NCI-H2227 treated with DMSO at 0.1 percent for 48 hours (cell line): Measurements from ENCODE around the gene GMDS.

ENCODE experiments used
- DNase-seq: peaks from one replicate; lab custom pipeline; 2025; lab: John Stamatoyannopoulos, UW

GMDS gene

DNA sequence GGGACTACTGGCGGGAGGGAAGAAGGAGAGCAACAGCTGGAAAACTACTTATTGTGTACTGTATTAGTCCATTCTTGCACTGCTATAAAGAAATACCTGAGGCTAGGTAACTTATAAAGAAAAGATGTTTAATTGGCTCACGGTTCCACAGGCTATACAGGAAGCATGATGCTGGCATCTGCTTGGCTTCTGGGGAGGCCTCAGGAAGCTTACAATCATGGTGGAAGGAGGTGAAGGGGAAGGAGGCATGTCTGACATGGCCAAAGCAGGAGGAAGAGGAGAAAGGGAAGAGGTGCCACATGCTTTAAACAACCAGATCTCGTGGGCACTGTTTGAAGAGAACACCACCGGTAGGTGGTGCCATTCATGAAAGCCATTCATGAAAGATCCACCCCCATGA, 67.3 kb downstream of the GMDS start:
- DNase-seq = no peak

DNA sequence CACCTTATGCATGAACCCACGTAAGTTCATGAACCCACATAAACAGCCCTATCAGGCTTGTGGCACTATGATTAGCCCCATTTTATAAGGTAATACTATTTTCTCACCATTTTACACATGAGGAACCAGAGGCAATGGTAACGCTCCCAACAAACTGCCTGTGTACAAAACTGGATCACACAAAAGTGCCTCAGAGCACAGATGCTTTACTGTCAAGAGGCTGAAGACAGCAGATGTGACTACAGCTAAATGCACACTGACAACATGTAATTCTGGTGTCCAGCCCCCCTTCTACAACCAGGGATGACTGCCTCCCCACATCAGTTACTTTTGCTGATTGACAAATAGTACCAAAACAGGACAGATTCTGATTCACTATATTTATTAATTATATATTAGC, 69.6 kb downstream of the GMDS start:
- DNase-seq = no peak

DNA sequence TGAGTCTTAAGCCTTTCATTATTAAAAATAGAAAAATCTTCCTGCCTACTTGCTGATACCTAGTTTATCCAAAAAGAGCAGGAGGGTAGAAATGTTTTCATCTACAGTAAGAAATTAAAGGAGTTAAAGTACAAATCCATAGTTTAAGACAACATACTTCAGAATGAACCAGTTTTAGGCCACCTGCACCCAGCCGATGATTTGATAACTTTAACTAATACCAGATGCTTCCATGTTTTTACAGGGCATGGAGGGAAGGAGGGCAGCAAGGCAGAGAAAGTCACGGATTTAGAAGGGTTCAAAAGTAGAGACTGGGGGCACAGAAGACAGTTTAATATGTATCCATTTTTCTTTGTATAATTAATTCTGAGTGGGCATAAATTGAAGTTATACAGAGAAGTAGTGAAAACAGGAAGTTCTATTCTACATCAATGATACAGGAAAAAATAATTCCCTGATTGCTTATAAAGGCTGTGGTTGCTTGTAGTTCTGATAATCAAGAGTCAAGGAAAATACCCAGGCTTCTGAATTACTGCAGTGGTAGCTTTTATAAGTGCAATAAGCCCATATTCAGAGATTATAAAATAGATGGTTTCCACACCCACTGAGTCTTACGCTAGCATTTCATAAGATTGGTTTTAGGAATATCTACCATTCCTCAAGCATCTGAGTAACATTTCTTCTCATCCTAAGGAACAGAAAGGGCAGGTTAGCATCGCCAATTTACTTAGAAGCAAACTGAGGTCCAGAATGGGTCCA, 72.0 kb downstream of the GMDS start:
- no peak for DNase-seq

DNA sequence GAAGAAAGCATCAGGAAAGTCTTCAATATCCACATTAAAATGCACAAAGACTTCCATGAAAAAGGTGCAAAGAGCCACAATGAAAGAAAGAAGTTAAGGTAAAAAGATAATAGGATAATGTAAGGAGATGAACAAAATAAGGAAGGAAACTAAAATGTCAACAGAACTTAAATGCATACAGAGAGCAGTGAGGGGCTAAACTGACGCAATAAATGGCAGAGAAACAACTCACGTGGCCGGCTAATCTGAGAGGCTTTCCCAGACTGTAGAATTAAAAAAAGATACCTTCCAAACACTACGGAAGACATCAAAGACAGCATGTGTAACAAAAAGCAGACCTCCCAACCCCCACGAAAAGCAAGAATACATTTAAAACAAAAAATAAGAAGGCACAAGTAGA, 73.7 kb downstream of the GMDS start:
- DNase-seq = no peak

DNA sequence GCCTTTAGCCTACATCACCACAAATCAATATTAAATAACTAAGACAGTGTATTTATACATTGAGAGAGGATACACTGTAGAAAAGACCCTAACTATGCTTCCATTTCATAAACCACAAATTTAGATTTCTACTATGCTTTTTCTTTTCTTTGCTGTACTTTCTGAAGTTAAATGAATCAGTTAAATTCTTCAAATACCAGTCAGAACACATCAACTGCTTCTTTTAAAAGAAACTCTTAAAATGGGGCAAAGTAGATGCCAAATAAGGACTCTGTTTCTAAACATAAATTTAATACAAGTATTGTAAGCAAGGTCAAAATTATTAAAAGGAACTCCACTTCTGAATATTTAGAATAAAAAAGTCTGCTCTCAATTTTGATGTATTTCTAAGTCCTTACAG, 76.9 kb downstream of the GMDS start:
- no peak for DNase-seq

DNA sequence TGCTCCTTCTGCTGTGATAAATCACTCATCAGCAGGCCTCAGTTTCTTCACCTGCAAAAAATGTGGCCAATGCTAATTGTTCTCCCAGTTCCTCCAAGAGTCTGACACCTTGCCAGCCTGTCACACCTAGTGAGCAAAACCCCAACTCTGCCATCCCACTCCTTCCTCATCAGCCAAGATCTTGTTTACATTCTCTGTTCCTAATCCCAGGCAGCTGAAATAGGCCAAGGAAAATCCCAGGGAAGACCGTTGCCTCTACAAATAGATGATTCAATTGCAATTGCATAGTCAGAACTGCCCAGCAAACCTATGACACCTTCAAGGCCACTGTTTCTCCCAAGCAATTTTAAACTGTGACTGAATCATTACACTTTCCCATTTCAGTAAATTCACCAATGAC, 78.7 kb downstream of the GMDS start:
- DNase-seq = no peak

DNA sequence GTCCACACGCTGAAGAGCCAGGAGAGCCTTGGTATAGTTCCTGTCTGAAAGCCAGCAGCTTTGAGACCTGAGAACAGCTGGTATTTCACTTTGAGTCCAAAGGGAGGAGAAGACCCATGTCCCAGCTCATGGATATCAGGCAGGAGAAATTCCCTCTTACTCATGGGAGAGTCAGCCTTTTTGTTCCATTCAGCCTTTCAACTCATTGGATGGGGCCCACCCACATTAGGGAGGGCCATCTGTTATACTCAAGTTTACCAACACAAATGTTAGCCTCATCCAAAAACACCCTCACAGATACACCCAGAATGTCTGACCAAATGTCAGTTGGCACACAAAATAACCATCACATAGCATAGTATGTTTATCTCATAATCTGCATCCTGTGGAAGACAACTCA, 80.1 kb downstream of the GMDS start:
- no peak for DNase-seq

DNA sequence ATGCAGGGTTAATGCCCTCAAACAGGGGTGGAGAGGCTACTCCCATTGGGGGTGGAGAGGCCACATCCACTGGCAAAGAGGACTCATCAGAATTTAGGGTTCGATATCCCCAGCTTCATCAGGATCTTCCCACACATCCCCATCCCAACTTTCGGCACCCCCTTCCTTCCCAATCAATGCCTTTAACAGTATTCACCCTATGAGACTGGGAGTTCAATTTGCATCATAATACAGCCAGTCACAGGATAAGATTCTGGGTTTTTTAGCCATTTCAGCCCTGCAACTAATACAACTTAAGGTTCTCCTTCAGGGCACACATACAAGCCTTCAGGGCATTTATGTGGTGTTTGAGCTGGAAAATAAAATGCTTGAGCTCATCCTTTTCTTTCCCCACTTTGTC, 80.9 kb downstream of the GMDS start:
- no peak for DNase-seq

DNA sequence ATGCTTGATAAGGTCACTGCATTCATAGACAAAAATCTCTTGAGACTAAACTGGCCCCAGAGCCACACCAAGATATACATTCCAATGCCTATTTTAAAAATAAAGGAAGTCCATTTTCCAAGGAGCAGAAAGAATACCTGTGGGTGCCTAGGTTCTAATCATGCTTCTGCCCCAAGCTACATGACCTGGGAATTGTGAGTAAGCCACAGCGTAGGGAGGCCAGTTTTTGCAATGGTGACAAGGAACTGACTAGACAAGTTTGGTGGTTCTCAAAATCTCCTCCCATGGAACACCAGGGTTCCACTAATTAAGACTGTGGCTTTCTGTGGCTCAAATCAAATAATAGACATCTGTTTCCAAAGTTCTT, 83.3 kb downstream of the GMDS start:
- no peak for DNase-seq

DNA sequence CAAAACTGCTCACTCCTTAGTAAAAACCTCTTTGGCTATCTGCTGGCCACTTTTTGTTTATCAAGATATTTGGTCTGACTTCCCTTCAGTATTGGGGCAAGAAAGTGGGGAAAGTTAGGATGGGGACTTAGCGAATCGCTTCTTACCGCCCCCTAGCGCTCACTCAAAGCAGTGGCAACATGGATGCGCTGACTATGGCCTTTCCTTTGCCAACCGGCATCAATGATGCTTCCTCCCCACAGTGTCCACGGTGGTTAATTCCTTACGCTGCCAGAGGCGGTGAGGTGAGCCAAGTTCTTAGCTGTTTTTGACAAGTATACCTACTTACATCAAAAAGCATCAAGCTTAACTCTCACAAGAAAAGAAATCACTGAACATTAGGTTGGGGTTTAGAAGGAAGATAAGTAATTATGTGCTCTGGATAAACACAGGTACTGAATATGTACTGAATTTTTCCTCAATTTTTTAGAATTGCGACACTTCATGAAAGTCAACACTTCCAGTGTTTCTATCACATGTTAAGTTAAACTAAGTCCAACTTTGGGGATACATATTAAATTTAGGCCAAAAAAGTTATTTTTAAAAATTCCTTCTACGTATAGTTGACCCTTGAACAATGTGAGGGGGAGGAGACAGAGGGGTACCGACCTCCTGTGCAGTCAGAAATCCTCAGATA, 86.7 kb downstream of the GMDS start:
- DNase-seq = no peak

DNA sequence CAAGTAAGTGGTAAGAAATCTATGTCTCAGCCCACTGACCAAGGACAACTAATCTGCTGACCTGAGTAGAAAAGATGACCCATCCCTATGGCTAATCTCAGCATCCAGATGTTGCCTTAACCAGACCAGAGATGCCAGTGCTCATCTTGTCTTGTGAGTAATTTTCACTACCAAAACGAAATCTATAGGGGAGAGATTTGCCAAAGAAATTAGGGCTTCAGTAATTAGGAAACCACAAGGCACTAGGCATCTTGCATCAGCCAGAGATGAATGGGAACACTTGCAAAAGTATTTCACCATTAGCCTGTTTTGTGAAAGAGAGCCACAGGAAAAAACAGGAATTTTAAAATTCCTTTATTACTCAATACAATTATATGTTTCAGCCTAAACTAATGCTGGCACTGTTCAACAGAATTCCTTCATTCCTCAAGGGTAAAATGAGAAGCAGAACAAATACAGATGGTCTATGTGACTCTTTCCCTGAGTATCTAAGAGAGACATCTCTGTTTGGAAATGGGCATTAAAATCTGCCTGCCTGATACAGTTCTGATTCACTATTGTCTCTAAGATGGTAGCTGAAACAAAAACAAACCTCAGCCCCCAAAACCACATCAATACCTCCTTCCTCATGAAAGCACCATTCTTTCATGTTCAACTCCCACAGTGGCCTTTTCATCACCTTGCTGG, 87.8 kb downstream of the GMDS start:
- DNase-seq = no peak

DNA sequence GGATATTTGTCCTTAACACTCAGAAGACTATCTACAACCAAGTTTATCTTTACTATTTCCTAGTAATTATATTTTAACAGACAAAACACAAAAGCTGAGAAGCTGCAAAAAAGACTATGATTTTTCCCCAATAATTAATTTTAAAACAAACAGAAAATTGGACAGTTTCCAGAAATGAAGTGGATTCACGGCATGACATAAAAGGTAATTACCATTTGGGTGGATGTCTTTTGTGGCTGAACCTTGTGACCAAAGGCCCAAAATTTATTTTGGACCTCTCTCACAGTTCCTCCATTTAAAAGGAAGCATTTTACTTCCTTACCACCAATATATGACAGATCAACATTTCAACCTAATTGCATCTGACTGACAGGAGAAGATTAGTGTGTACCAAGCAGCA, 90.2 kb downstream of the GMDS start:
- no peak for DNase-seq

DNA sequence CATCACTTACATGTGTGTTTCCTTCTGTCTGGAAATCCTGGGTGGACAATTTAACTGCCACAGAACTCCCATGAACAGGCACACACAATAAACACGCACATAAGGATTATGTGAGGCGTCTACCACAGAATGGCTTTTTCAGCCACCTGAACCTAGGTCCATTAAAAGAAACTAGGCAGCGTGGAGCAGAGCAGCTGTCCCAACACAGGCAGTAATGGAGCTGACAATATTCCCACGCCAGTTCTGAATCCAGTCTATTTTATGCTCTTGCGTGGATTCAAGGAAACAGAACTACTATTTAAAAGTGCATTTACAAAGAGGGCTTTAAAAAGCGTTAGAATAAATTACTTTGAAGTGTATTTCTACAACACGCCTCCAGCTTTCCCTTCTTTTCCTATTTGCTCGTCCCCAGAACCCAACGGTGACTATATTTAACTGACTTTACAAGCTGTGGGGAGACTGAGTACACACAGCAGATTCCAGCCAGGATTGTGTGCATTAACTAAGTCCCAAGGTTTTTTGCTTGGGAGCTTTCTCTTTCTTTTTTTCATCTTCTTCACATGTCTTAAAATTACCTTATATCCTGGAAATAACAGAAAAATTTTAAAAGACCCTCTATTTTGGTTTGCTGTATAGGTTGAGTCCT, 95.9 kb downstream of the GMDS start:
- no peak for DNase-seq

DNA sequence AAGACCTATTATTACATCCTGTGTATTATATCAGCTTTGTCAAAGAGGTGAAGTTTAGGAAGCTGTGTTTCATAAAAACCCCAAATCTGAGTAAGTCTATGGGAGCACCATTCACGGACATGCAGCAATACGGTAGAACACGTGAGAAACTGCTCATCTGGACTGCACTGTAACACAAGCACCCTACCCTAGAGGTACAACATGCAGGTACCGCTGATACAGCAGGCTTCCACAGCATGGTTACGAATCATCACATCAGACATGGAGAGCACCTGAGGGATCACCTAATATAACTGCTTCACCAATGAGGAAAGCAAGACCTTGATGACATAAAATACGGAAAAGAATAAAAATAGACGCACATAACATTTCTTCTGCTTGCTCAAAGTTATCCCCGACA, 96.7 kb downstream of the GMDS start:
- DNase-seq = no peak

DNA sequence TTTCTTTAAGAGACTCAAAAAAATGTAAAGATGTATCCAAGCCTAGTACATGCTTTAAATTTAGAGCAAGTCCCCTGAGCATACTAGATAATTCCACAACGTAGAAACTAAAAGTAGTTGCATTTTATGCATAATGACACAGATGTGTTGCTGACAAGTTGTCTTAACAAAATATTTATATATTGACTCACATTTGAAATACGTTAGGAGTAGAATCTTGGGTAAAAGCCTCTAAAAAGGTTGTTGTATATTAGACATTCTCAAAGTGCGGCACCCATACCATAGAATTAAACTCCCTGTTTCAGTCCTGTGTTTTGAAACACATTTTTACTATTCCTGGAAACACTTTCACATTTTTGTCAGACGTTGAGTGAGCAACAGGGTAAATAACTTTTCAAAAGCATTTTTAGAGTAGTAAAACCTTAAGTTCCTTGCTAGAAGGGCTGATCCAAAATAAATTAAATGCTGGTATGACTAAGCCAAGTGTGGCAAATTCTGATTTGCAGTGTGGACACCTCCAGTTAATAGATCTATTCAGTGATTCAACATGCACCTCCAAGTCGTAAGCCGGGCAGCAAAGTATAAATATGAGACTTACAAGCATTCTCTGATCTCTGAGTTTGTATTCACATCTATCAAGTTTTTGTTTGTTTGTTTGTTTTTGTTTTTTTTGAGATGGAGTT, 97.5 kb downstream of the GMDS start:
- no peak for DNase-seq

DNA sequence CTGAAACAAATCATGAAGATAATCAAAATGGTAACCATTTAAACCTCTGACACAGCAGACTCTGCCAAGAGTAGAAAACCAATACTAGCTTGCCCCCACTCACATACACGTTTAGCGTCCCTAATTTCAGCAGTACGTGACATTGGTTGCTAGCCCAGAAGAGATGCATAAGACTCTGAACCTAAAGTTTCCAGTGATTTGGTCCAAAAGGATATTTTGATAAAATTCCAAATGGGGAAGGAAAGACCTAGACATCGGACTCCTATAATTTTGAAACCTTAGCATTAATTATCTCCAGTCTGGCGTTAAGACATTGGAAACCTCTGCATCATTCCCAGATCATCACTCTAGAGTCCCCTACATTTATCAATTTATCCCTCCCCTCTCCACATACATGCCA, 98.1 kb downstream of the GMDS start:
- no peak for DNase-seq

DNA sequence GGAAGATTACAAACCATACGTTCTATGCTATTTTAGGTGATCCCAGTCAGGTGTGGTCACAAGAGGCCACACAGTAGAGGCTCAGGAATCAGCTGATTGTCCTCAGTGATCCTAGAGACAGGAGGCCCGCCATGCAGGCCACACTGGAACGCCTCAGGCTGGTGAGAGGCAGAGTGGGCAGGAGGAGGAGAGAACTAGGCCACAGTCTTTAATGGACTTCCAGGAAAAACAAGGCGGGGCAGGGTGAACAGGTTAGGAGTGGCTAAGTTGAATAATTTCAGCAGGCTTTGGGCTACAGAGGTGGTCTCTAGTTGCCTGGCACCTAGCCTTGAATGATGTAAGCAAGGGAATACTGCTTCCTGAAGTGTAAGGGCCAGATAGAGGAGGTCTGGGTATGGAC, 101.2 kb downstream of the GMDS start:
- no peak for DNase-seq

DNA sequence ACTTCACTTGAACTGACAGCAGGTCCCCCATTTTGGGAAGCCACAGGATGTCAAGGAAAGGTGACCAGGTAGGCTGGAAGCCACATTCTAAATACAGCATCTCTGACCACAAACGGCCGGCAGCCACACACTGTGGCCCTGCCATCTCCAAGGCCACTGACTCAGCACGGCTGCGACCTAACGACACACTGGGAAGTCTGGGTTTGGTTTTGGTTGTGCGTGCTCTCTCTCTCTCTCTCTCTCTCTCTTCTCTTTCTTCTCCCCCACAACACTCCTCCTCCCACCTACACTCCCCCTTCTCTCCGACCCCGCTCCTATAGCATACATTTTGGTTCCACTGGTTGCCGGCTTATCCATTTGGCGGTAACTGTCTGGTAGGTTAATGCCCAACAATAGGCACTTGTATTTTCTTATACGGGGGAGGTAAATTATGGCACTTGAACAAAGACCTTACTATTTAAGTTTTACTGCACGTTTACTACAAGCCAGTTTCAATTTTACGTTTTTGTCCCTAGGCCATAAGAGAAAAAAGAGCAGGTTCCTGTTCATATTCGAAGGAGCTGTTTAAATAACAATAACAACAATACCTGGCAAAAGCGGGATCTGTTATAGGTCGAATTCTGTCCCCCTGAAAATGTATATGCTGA, 103.6 kb downstream of the GMDS start:
- DNase-seq = no peak

DNA sequence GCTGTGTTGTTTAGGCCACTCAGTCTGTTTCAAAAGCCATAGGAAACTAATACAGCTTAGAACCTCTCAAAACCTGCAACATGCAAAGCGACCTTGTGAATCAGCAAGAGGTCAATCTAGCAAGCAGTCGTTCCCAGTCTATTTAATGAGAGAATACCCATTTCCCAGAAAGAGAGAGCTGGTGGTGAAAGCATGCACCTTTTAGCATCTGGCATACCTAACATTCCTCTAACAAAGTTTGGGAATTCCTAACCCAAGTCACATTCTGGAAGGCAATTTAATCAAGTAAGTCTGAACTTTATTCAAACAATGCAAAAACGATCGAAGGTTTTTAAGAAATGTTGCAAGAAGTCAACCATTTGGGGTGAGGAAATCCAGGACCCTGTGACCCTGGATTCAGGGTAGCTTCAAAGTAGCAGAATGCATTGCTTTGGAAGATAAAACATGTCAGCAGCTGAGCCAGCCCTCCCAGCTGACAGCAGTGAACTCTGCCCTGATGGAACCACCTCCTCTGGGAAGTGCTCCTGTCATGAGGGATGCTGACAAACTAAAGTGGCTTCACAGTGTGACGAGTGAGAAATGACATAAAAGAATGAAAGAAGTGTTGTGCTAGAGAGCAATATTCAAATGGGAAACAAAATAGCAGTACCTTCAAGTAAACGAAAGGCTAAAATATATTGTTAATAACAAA, 104.8 kb downstream of the GMDS start:
- no peak for DNase-seq

DNA sequence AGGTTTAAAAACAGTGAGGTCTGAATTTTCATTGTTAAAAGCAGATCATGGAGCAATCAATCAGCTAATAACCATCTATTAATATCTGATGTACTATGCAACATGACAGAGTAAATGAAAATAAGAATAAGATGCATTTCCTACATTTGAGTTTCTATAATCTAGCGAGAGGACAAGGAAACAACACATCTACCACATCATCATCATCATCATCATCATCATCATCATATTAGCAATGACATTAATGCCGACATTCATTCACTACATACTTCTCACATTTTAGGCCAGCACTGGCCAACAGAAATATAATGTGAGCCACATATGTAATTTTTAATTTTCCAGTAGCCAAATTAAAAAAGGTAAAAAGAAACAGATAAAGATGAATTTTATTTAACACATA, 110.0 kb downstream of the GMDS start:
- DNase-seq = no peak

DNA sequence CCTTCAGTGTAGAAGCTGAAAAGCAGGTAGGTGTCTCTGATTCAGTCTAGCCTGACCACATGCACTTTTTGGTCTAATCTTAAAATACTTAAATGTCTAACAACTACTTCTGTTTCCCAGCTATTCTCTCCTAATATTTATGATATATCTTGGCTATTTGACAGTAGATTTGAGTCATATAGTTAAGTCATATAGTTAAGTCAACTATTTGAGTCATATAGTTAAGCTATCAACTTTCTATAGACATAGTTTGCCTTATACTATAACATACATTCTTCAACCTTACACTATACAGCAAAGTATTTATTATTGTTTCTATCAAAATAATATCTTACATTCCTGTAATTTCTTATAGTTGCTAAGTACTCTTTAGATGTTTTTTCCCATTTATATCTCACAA, 110.9 kb downstream of the GMDS start:
- DNase-seq = no peak
